Measurements from ENCODE around the gene NXPE3. TPM values are rescaled to one million over a fixed set of nuclear protein-coding genes. Genes with fewer than 3 reads are reported as not detected.
"Not testable (repeated sequence)": the region's sequence is repeated elsewhere in the genome, so short reads cannot be mapped to it uniquely, and the experiment has no call there.

NXPE3 gene
- total RNA-seq = 10 to 100 TPM in 1 of 3 donors, 1 to 10 TPM in 2; 1.7 to 15.1 (median 3.8) TPM
- long read RNA-seq, donor 1, full-length matches to known transcripts = 14 of 19 reads
- long read RNA-seq, donor 1, partial matches to known transcripts = 0 of 19 reads
- long read RNA-seq, donor 1, other reads (novel, unspliced or antisense) = 5 of 19 reads
- long read RNA-seq, donor 2, partial matches to known transcripts = 0 of 4 reads
- long read RNA-seq, donor 2, other reads (novel, unspliced or antisense) = 1 of 4 reads

- no peak for TF ChIP-seq CTCF (IDR thresholded peaks at IDR 0.05)
- H3K36me3 ChIP-seq (ENCODE audit: low read depth) = no peaks in the 10 kb centered on the region
- peak; percentile 93 to 95 (median 94) for DNase-seq
- peak within 1 kb of the TSS; percentile 40 for H3K4me3 ChIP-seq
- H3K4me1 ChIP-seq (ENCODE audit: low read depth) = peaks cover 5% of the 10 kb centered on the region
- H3K9me3 ChIP-seq = no peaks in the 10 kb centered on the region
- peak; percentile 98 for ATAC-seq
- intact Hi-C loops (cut with DNase I, micrococcal nuclease) = no loop called here
Measured at GRCh38 chr3:101779047-101779821, at the start of gene NXPE3. NXPE3 (plus strand) TSS chr3:101779211; CDS start chr3:101785597, 6,386 bp downstream.

GRCh38 chr3:101729586-101729985 lies 49.4 kb upstream of the NXPE3 start:
- no peak for TF ChIP-seq CTCF (IDR thresholded peaks at IDR 0.05)
- peaks cover 3% of the 10 kb centered on the region for H3K36me3 ChIP-seq (ENCODE audit: low read depth)
- ATAC-seq (no peak), DNase-seq (no peak)
- no peaks in the 10 kb centered on the region for H3K4me1 ChIP-seq (ENCODE audit: low read depth)
- H3K9me3 ChIP-seq = no peaks in the 10 kb centered on the region
- intact Hi-C loops (cut with DNase I, micrococcal nuclease) = no loop called here
- H3K4me3 ChIP-seq = no peak overlapping the region

GRCh38 chr3:101730839-101731238 lies 48.2 kb upstream of the NXPE3 start:
- intact Hi-C loops (cut with DNase I, micrococcal nuclease) = no loop called here
- Histone ChIP-seq H3K4me3 (no peak overlapping the region), H3K9me3 (no peaks in the 10 kb centered on the region), H3K36me3 (ENCODE audit: low read depth) (peaks cover 3% of the 10 kb centered on the region), H3K4me1 (ENCODE audit: low read depth) (no peaks in the 10 kb centered on the region)
- ATAC-seq = no peak
- DNase-seq = no peak
- TF ChIP-seq CTCF (IDR thresholded peaks at IDR 0.05) = no peak

- Histone ChIP-seq H3K36me3 (ENCODE audit: low read depth) (no peaks in the 10 kb centered on the region), H3K9me3 (no peaks in the 10 kb centered on the region), H3K4me1 (ENCODE audit: low read depth) (no peaks in the 10 kb centered on the region), H3K4me3 (no peak overlapping the region)
- TF ChIP-seq CTCF (IDR thresholded peaks at IDR 0.05) = no peak
- ATAC-seq (no peak), DNase-seq (no peak)
- intact Hi-C loops (cut with DNase I, micrococcal nuclease) = no loop called here
Measured at GRCh38 chr3:101732240-101732641, 46.8 kb upstream of the NXPE3 start.

- intact Hi-C loops (cut with DNase I, micrococcal nuclease) = no loop called here
- no peak for TF ChIP-seq CTCF (IDR thresholded peaks at IDR 0.05)
- ATAC-seq (no peak), DNase-seq (no peak)
- no peaks in the 10 kb centered on the region for H3K36me3 ChIP-seq (ENCODE audit: low read depth)
- no peak overlapping the region for H3K4me3 ChIP-seq
- H3K9me3 ChIP-seq = no peaks in the 10 kb centered on the region
- H3K4me1 ChIP-seq (ENCODE audit: low read depth) = no peaks in the 10 kb centered on the region
Measured at GRCh38 chr3:101735833-101736232, 43.2 kb upstream of the NXPE3 start.

GRCh38 chr3:101741914-101742313 lies 37.1 kb upstream of the NXPE3 start:
- DNase-seq; H3K9me3 ChIP-seq; H3K4me3 ChIP-seq; intact Hi-C loops (cut with DNase I, micrococcal nuclease); H3K4me1 ChIP-seq (ENCODE audit: low read depth); ATAC-seq; H3K36me3 ChIP-seq (ENCODE audit: low read depth): not testable (repeated sequence)

All from mucosa of descending colon (tissue), 3 donors.